Measurements from ENCODE around the gene PTPN9. TPM values are rescaled to one million over a fixed set of nuclear protein-coding genes. Genes with fewer than 3 reads are reported as not detected.
"Not testable (repeated sequence)": the region's sequence is repeated elsewhere in the genome, so short reads cannot be mapped to it uniquely, and the experiment has no call there.

PTPN9 gene
- total and polyA plus RNA-seq, 2 of the 13 experiments (the other 11 are each of a cell fraction or from before 2014, with no cell fraction given): 16.6 to 19.9 TPM

DNA sequence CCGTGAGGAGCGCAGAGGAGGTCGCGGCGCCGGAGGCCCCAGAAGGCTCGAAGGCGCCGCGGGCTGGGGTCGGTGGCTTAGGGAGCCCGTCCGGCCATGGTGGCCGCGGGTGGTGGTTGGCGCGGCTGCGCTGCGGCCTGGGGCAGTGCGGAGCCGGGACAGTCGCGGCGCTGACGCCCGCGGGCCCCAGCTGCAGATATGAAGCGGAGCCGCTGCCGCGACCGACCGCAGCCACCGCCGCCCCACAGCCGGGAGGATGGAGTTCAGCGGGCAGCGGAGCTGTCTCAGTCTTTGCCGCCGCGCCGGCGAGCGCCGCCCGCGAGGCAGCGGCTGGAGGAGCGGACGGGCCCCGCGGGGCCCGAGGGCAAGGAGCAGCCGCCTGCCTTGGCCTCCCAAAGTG lies 98.7 kb downstream of the PTPN9 start:
- H4K20me1 ChIP-seq (ENCODE audit: insufficient read depth, low read length); in situ Hi-C loops (cut with HindIII; ENCODE audit: extremely low pct_ligation_motif_present, low pct_unique_long_range_greater_than_20kb); H3K4me2 ChIP-seq (ENCODE audit: low read depth, low read length); H3K27me3 ChIP-seq (ENCODE audit: control insufficient read depth in 1 of 2, insufficient read depth in 2 of 2, low read length in 2 of 2); POLR2A ChIA-PET; H3K79me2 ChIP-seq (ENCODE audit: insufficient read depth, low read length); ATAC-seq; H3K9ac ChIP-seq (ENCODE audit: insufficient read depth, low read depth, low read length); BruUV-seq (replicated peaks); H3K27ac ChIP-seq (ENCODE audit: extremely low read length, insufficient read depth, low read length); intact Hi-C loops (cut with micrococcal nuclease; ENCODE audit: unreplicated experiment); H2AFZ ChIP-seq (ENCODE audit: low read length); H3K4me1 ChIP-seq (ENCODE audit: insufficient read depth, low read length); H3K9me3 ChIP-seq (ENCODE audit: low read length); CTCF ChIA-PET (ENCODE audit: low intra/inter-chr PET ratio, low total read pairs); H3K4me3 ChIP-seq (replicated peaks in 1 of 3; ENCODE audit: insufficient read depth in 1 of 3, low read depth in 2 of 3, low read length in 3 of 3); DNase-seq (ENCODE audit: low spot score); FAIRE-seq: not testable (repeated sequence)
- WGBS (ENCODE audit: low lambda C conversion rate): 100% methylated on average over 10 of the region's 54 CpGs
- H3K36me3 ChIP-seq (replicated peaks in 1 of 2; ENCODE audit: control insufficient read depth in 1 of 2, insufficient read depth in 2 of 2, low read length in 2 of 2): peaks cover 5 to 21% of the 10 kb centered on the region in 2 experiments

DNA sequence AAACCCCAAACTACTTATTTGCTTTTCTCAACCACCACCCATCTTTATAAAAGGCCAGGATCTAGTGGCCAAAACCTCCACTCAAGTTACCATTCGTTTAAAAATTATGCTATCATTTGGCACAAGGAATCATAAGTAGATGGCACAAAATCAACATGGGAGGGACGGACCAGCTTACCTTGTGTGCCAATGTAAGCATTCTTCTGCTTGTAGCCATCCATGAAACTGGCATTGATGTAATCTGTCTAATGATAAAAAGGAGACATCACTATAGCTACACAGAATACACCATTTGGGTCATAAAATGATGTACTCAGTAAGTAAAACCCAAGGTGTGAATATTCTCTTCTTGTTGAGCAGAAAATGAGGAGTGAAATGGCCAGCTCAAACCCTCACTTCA lies 99.4 kb downstream of the PTPN9 start:
- 89% methylated on average over 2 of the region's 2 CpGs for WGBS (ENCODE audit: low lambda C conversion rate)
- ATAC-seq: no peak
- no TSS peak for BruUV-seq (replicated peaks)
- no peak for FAIRE-seq
- Histone ChIP-seq H3K4me1 (ENCODE audit: insufficient read depth, low read length) (no peaks in the 10 kb centered on the region), H3K4me2 (ENCODE audit: low read depth, low read length) (no peak overlapping the region), H3K9me3 (ENCODE audit: low read length) (no peaks in the 10 kb centered on the region), H4K20me1 (ENCODE audit: insufficient read depth, low read length) (no peaks in the 10 kb centered on the region), H3K4me3 (replicated peaks in 1 of 3; ENCODE audit: insufficient read depth in 1 of 3, low read depth in 2 of 3, low read length in 3 of 3) (no peak overlapping the region), H3K27me3 (ENCODE audit: control insufficient read depth in 1 of 2, insufficient read depth in 2 of 2, low read length in 2 of 2) (no peaks in the 10 kb centered on the region), H3K79me2 (ENCODE audit: insufficient read depth, low read length) (no peaks in the 10 kb centered on the region), H3K36me3 (replicated peaks in 1 of 2; ENCODE audit: control insufficient read depth in 1 of 2, insufficient read depth in 2 of 2, low read length in 2 of 2) (peaks cover 6 to 17% of the 10 kb centered on the region in 2 experiments), H3K27ac (ENCODE audit: extremely low read length, insufficient read depth, low read length) (no peak overlapping the region), H2AFZ (ENCODE audit: low read length) (no peak overlapping the region), H3K9ac (ENCODE audit: insufficient read depth, low read depth, low read length) (no peak overlapping the region)
- ChIA-PET POLR2A (no interaction called here), CTCF (ENCODE audit: low intra/inter-chr PET ratio, low total read pairs) (no interaction called here)
- in situ Hi-C loops (cut with HindIII; ENCODE audit: extremely low pct_ligation_motif_present, low pct_unique_long_range_greater_than_20kb) (no loop called here), intact Hi-C loops (cut with micrococcal nuclease; ENCODE audit: unreplicated experiment) (no loop called here)
- no peak for DNase-seq (ENCODE audit: low spot score)
- TF ChIP-seq EED (CRISPR knock-in tag; IDR thresholded peaks at IDR 0.05) (no peak), SALL2 (CRISPR knock-in tag; IDR thresholded peaks at IDR 0.05) (no peak), RBAK (CRISPR knock-in tag; IDR thresholded peaks at IDR 0.05) (no peak), ZNF749 (CRISPR knock-in tag; IDR thresholded peaks at IDR 0.05; ENCODE audit: borderline replicate concordance) (no peak), ZNF569 (CRISPR knock-in tag; IDR thresholded peaks at IDR 0.05; ENCODE audit: borderline replicate concordance) (no peak), ZNF124 (CRISPR knock-in tag; IDR thresholded peaks at IDR 0.05) (no peak), PAXIP1 (CRISPR knock-in tag; conservative IDR thresholded peaks at IDR 0.05) (no peak), ISL2 (CRISPR knock-in tag; IDR thresholded peaks at IDR 0.05) (no peak), MTA1 (CRISPR knock-in tag; IDR thresholded peaks at IDR 0.05; ENCODE audit: borderline replicate concordance) (no peak), ARHGAP35 (CRISPR knock-in tag; IDR thresholded peaks at IDR 0.05; ENCODE audit: borderline replicate concordance) (no peak), TRIM22 (IDR thresholded peaks at IDR 0.05) (no peak), MEF2D (CRISPR knock-in tag; IDR thresholded peaks at IDR 0.05) (no peak), TAF1 (CRISPR knock-in tag; IDR thresholded peaks at IDR 0.05) (no peak)
- TF ChIP-seq, protein P1, sequence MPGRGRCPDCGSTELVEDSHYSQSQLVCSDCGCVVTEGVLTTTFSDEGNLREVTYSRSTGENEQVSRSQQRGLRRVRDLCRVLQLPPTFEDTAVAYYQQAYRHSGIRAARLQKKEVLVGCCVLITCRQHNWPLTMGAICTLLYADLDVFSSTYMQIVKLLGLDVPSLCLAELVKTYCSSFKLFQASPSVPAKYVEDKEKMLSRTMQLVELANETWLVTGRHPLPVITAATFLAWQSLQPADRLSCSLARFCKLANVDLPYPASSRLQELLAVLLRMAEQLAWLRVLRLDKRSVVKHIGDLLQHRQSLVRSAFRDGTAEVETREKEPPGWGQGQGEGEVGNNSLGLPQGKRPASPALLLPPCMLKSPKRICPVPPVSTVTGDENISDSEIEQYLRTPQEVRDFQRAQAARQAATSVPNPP (CRISPR knock-in tag; IDR thresholded peaks at IDR 0.05): no peak

Measured in HepG2 (cell line).